MM.1S (cell line): Measurements from ENCODE around the gene SDC1.

Source experiments
- EZH2phosphoT487 ChIP-seq: fragments of 300-600 bp; sonication (generic); IDR thresholded peaks from 2 replicates; pipeline ENCODE4 v1.6.1; 2018; ENCODE audit warnings: antibody characterized with exemption, low read length
- TF ChIP-seq, protein P1 (sequence below): fragments of 300-600 bp; sonication (generic); IDR thresholded peaks from 2 replicates; pipeline ENCODE4 v1.5.1; 2016; ENCODE audit warnings: antibody characterized with exemption, low read length, mixed read lengths

DNA sequence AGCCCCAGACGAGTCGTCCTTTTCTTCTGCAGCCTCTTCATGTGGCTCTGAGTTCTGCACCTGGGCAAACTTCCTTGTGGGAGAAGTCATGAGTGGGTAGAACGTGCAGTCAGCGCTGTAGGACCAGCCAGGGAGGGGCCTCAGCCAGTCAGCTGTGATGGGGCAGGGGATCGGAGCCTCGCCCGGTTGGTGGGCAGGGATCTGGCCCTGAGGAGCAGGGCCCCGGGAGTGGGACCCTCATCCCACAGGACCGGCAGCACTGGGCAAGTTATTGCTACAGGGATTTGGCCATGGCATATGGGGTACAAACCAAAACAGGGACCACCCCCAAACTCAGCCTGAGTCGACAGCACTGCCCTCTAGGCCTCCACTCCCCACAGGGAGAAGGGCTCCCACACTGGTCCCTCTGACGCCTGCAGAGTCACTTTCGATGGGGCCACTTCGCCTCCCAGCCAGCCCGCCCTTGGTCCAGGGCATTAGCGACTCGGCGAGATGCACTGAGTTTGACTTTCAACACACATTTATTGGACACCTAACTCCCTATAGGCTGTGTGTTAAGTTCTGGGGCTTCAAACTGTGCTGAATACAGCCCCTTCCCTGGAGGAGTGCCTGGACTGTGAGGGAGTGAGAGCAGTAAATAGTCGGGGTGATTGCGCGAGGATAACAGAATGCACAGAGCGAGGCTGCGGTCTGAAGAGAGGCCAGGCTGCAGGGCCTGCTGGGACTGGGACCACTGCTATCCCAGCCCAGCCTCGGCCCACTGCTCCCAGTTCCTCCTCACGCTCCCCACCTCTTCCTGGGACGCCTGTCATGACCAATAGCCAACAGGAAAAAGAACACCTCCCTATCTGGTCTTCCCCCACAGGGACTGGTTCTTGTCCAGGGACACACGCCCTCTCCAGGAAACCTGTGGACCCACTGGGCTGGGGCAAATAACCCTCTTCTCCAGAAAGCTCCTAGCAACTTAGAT is 55.9 kb downstream of the SDC1 start:
- TF ChIP-seq, protein P1, sequence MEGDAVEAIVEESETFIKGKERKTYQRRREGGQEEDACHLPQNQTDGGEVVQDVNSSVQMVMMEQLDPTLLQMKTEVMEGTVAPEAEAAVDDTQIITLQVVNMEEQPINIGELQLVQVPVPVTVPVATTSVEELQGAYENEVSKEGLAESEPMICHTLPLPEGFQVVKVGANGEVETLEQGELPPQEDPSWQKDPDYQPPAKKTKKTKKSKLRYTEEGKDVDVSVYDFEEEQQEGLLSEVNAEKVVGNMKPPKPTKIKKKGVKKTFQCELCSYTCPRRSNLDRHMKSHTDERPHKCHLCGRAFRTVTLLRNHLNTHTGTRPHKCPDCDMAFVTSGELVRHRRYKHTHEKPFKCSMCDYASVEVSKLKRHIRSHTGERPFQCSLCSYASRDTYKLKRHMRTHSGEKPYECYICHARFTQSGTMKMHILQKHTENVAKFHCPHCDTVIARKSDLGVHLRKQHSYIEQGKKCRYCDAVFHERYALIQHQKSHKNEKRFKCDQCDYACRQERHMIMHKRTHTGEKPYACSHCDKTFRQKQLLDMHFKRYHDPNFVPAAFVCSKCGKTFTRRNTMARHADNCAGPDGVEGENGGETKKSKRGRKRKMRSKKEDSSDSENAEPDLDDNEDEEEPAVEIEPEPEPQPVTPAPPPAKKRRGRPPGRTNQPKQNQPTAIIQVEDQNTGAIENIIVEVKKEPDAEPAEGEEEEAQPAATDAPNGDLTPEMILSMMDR: no peak
- TF ChIP-seq EZH2phosphoT487: no peak
